SK-N-SH (cell line): ENCODE measurements around the gene RGR. TPM values are rescaled to one million over a fixed set of nuclear protein-coding genes. Genes with fewer than 3 reads are reported as not detected.

Experiments used
- CTCF ChIA-PET: fragments of 300-600, 350-600 bp; formaldehyde crosslinking; extraction: SDS; loops from one replicate; lab custom pipeline; 2021; lab: Yijun Ruan, JAX
- POLR2A ChIA-PET: fragments of 350-600 bp; sonication (Branson Sonifier 250); formaldehyde crosslinking; extraction: SDS; loops from one replicate; lab custom pipeline; 2020; ENCODE audit warnings: antibody characterized with exemption, inconsistent platforms; lab: Yijun Ruan, JAX
- DNase-seq: peaks from one replicate; pipeline ENCODE4 v3.0.0; 2012
- H2AFZ ChIP-seq: fragments of 200-600 bp; sonication (generic); 2 replicates; pipeline ENCODE4 v1.8.1; 2016; ENCODE audit warnings: antibody characterized with exemption, mild to moderate bottlenecking, low read depth
- H3F3A ChIP-seq: fragments of 200-600 bp; sonication (generic); replicated peaks from 2 replicates; pipeline ENCODE3; 2016; ENCODE audit warnings: antibody characterized with exemption, mild to moderate bottlenecking; ENCODE audit not compliant: insufficient read depth
- H3K27ac ChIP-seq, 2 experiments: fragments of 200-500 bp in 1 of 2; fragments of 200-600 bp in 1 of 2; sonication (Bioruptor generic) in 1 of 2; sonication (generic), shearing (Covaris generic) in 1 of 2; 2 replicates each; pipeline versions ENCODE4 v1.5.1 to v1.6.1; 2014 to 2016; ENCODE audit warnings: low read depth in 2 of 2, inconsistent platforms in 1 of 2, low read length in 1 of 2, mild to moderate bottlenecking in 1 of 2, mixed read lengths in 1 of 2
- H3K27me3 ChIP-seq: fragments of 200-600 bp; sonication (generic), shearing (Covaris generic); 2 replicates; pipeline ENCODE4 v1.6.1; 2016; ENCODE audit warnings: mixed run types; ENCODE audit not compliant: insufficient read depth
- H3K36me3 ChIP-seq, 2 experiments: fragments of 200-500 bp in 1 of 2; fragments of 200-600 bp in 1 of 2; sonication (Bioruptor generic) in 1 of 2; sonication (generic) in 1 of 2; replicated peaks in 1 of 2; 2 replicates each; pipeline versions ENCODE3 to v1.5.1; 2014 to 2016; ENCODE audit warnings: low read length in 1 of 2, mild to moderate bottlenecking in 1 of 2; ENCODE audit not compliant: insufficient read depth in 2 of 2, control insufficient read depth in 1 of 2
- H3K4me1 ChIP-seq, 2 experiments: fragments of 200-500 bp in 1 of 2; fragments of 200-600 bp in 1 of 2; sonication (Bioruptor generic) in 1 of 2; sonication (generic), shearing (Covaris generic) in 1 of 2; 2 replicates each; pipeline versions ENCODE4 v1.5.1 to v1.6.1; 2014 to 2016; ENCODE audit warnings: low read depth in 1 of 2, low read length in 1 of 2, mixed run types in 1 of 2; ENCODE audit not compliant: insufficient read depth in 2 of 2, control insufficient read depth in 1 of 2
- H3K4me2 ChIP-seq: fragments of 200-600 bp; sonication (generic), shearing (Covaris generic); 2 replicates; pipeline ENCODE4 v1.6.1; 2017; ENCODE audit warnings: mixed run types
- H3K4me3 ChIP-seq, 2 experiments: fragments of 200-500 bp in 1 of 2; fragments of 200-600 bp in 1 of 2; sonication (Bioruptor generic) in 1 of 2; sonication (generic), shearing (Covaris generic) in 1 of 2; 2 replicates each; pipeline versions ENCODE4 v1.5.1 to v1.8.1; 2014 to 2016; ENCODE audit warnings: low read depth in 2 of 2, inconsistent platforms in 1 of 2, low read length in 1 of 2, mild to moderate bottlenecking in 1 of 2, mixed read lengths in 1 of 2, moderate library complexity in 1 of 2
- H3K79me2 ChIP-seq: fragments of 200-600 bp; sonication (generic); 2 replicates; pipeline ENCODE4 v1.8.1; 2017; ENCODE audit warnings: mild to moderate bottlenecking; ENCODE audit not compliant: insufficient read depth
- H3K9ac ChIP-seq: fragments of 200-600 bp; sonication (generic); 2 replicates; pipeline ENCODE4 v1.6.1; 2017; ENCODE audit warnings: mixed run types
- H3K9me2 ChIP-seq: fragments of 200-600 bp; sonication (generic); 2 replicates; pipeline ENCODE4 v1.6.1; 2017; ENCODE audit warnings: mixed run types
- H3K9me3 ChIP-seq: fragments of 200-600 bp; sonication (generic); 2 replicates; pipeline ENCODE4 v1.6.1; 2017; ENCODE audit warnings: mixed run types, mild to moderate bottlenecking, moderate library complexity
- H4K20me1 ChIP-seq: fragments of 200-600 bp; sonication (generic); 2 replicates; pipeline ENCODE4 v1.6.1; 2017; ENCODE audit warnings: mild to moderate bottlenecking, mixed run types; ENCODE audit not compliant: insufficient read depth
- CHD2 ChIP-seq: fragments of 150-350 bp; IDR thresholded peaks from 2 replicates; pipeline ENCODE4 v1.6.1; 2018; ENCODE audit warnings: low read length; ENCODE audit not compliant: partially characterized antibody
- FOSL2 ChIP-seq: IDR thresholded peaks from 2 replicates; pipeline ENCODE4 v1.4.0; 2012; ENCODE audit warnings: low read depth, mild to moderate bottlenecking, moderate library complexity, borderline replicate concordance
- GABPA ChIP-seq: IDR thresholded peaks from 2 replicates; pipeline ENCODE4 v1.4.0; 2012; ENCODE audit warnings: low read depth, mild to moderate bottlenecking
- GATA2 ChIP-seq: sonication (generic); formaldehyde crosslinking; IDR thresholded peaks from 2 replicates; pipeline ENCODE4 v1.5.0; 2020; ENCODE audit warnings: mild to moderate bottlenecking, missing genetic modification reagents
- MXI1 ChIP-seq: IDR thresholded peaks from 2 replicates; pipeline ENCODE4 v1.6.1; 2012; ENCODE audit warnings: mild to moderate bottlenecking, low read depth, low read length, improper control_type of control experiment
- NFIC ChIP-seq: IDR thresholded peaks from 2 replicates; pipeline ENCODE4 v1.4.0; 2012; ENCODE audit warnings: borderline replicate concordance
- POLR2AphosphoS5 ChIP-seq: IDR thresholded peaks from 2 replicates; pipeline ENCODE4 v1.6.1; 2012; ENCODE audit warnings: low read depth, low read length
- RAD21 ChIP-seq: IDR thresholded peaks from 2 replicates; pipeline ENCODE4 v1.6.1; 2012; ENCODE audit warnings: mild to moderate bottlenecking, low read length
- RFX5 ChIP-seq: IDR thresholded peaks from 2 replicates; pipeline ENCODE4 v1.6.1; 2012; ENCODE audit warnings: mild to moderate bottlenecking, improper control_type of control experiment, low read length
- YY1 ChIP-seq: IDR thresholded peaks from 2 replicates; pipeline ENCODE4 v1.4.0; 2012; ENCODE audit warnings: low read depth, mild to moderate bottlenecking
- WGBS: methylation state at CpG from one replicate; pipeline ENCODE4 v1.1.6; 2017; ENCODE audit warnings: low lambda C conversion rate; 5-methylcytosine and 5-hydroxymethylcytosine counted together
- polyA plus RNA-seq, 3 experiments: library from polyadenylated mRNA; depleted of rRNA; stranded (reverse); fragments of >200 nt; gene quantifications; 2 replicates each; pipeline ENCODE4 v1.2.3, GENCODE V29; 2012
- TF ChIP-seq, protein P1 (sequence below): fragments of 200-600 bp; sonication (generic); IDR thresholded peaks from 2 replicates; pipeline ENCODE4 v1.6.1; 2017; ENCODE audit warnings: antibody characterized with exemption, mild to moderate bottlenecking, moderate library complexity
- TF ChIP-seq, protein P2 (sequence below): fragments of 150-350 bp; IDR thresholded peaks from 2 replicates; pipeline ENCODE4 v1.6.1; 2017; ENCODE audit warnings: antibody characterized with exemption, low read length, low read depth, borderline replicate concordance
- TF ChIP-seq, protein P3 (sequence below): IDR thresholded peaks from 2 replicates; pipeline ENCODE4 v1.4.0; 2012; ENCODE audit warnings: low read depth, borderline replicate concordance

Gene RGR
- polyA plus RNA-seq, 1 of the 3 experiments (the other 2 are of a cell fraction), result not detected

DNA sequence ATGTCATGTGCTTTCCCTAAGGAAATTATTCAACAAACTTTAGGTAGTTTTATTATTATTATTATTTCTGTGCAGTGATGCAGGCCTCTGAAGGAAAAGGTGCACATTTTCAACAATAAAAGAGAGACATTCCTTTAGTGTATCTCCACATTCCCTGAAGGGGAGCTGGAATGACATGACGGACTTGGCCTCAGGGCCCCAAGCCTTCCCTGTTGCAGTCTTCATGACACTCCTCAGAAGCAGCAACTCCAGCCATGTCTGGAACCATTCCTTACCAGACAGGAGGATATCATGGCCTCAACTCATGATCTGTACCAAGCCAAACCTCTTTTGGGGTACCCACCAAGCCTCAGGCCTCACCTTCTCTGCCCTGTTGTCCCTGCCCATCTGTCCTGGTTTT is 48.3 kb downstream of the RGR start:
- H3F3A ChIP-seq, result peaks cover 7% of the 10 kb centered on the region
- no peaks in the 10 kb centered on the region for H3K79me2 ChIP-seq
- H3K4me1 ChIP-seq, result peaks cover 7 to 15% of the 10 kb centered on the region in 2 experiments; a peak in 3 of 4 replicates
- TF ChIP-seq GABPA (no peak), RAD21 (no peak), NFIC (no peak), RFX5 (no peak), GATA2 (CRISPR knock-in tag) (no peak), YY1 (no peak), POLR2AphosphoS5 (no peak), MXI1 (no peak), CHD2 (no peak)
- TF ChIP-seq, protein P1, sequence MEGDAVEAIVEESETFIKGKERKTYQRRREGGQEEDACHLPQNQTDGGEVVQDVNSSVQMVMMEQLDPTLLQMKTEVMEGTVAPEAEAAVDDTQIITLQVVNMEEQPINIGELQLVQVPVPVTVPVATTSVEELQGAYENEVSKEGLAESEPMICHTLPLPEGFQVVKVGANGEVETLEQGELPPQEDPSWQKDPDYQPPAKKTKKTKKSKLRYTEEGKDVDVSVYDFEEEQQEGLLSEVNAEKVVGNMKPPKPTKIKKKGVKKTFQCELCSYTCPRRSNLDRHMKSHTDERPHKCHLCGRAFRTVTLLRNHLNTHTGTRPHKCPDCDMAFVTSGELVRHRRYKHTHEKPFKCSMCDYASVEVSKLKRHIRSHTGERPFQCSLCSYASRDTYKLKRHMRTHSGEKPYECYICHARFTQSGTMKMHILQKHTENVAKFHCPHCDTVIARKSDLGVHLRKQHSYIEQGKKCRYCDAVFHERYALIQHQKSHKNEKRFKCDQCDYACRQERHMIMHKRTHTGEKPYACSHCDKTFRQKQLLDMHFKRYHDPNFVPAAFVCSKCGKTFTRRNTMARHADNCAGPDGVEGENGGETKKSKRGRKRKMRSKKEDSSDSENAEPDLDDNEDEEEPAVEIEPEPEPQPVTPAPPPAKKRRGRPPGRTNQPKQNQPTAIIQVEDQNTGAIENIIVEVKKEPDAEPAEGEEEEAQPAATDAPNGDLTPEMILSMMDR, result no peak
- TF ChIP-seq, protein P2, sequence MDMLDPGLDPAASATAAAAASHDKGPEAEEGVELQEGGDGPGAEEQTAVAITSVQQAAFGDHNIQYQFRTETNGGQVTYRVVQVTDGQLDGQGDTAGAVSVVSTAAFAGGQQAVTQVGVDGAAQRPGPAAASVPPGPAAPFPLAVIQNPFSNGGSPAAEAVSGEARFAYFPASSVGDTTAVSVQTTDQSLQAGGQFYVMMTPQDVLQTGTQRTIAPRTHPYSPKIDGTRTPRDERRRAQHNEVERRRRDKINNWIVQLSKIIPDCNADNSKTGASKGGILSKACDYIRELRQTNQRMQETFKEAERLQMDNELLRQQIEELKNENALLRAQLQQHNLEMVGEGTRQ, result no peak
- TF ChIP-seq, protein P3, sequence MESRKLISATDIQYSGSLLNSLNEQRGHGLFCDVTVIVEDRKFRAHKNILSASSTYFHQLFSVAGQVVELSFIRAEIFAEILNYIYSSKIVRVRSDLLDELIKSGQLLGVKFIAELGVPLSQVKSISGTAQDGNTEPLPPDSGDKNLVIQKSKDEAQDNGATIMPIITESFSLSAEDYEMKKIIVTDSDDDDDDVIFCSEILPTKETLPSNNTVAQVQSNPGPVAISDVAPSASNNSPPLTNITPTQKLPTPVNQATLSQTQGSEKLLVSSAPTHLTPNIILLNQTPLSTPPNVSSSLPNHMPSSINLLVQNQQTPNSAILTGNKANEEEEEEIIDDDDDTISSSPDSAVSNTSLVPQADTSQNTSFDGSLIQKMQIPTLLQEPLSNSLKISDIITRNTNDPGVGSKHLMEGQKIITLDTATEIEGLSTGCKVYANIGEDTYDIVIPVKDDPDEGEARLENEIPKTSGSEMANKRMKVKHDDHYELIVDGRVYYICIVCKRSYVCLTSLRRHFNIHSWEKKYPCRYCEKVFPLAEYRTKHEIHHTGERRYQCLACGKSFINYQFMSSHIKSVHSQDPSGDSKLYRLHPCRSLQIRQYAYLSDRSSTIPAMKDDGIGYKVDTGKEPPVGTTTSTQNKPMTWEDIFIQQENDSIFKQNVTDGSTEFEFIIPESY, result no peak
- H3K36me3 ChIP-seq, result no peaks in the 10 kb centered on the region
- H3K27ac ChIP-seq, result no peak overlapping the region
- H2AFZ ChIP-seq, result no peak overlapping the region
- H3K27me3 ChIP-seq, result no peaks in the 10 kb centered on the region; the same call in 1 of the 2 replicates
- no peaks in the 10 kb centered on the region for H4K20me1 ChIP-seq
- H3K4me2 ChIP-seq, result no peak overlapping the region
- 77% methylated on average over 1 of the region's 1 CpG for WGBS
- no peak for DNase-seq
- no peaks in the 10 kb centered on the region for H3K9me3 ChIP-seq
- H3K9ac ChIP-seq, result no peak overlapping the region
- POLR2A ChIA-PET, result no interaction called here
- CTCF ChIA-PET, result interaction anchor here (1.4 to 1.8 kb wide), 2 partner anchors 28 to 245 kb away, joined by 6 to 15 read pairs; no protein-coding TSS in a partner anchor
- no peaks in the 10 kb centered on the region for H3K9me2 ChIP-seq
- no peak overlapping the region for H3K4me3 ChIP-seq

DNA sequence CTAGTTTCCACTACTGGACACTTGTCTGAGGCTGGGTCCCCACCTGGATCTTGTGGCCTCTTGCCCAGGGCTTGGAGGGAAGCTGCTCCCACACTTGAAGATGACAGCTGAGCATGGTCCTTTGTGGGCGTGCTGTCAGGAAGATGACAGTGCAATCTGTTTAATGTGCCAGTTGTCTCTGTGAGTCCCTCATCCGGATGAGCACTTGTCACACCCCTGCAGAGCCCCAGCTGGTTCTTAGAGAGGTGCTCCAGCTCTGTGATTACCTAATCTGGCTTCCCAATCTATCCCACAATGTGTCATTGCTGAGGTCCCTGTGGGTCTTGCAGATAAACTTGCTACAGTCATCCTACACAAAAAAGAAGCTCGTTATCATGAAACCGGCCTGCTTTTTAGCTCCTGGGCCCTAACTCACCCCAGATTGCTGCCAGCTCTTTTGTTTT is 48.7 kb downstream of the RGR start:
- H3K79me2 ChIP-seq, result no peaks in the 10 kb centered on the region
- no peaks in the 10 kb centered on the region for H3K9me3 ChIP-seq
- no peak overlapping the region for H3K9ac ChIP-seq
- no peaks in the 10 kb centered on the region for H4K20me1 ChIP-seq
- TF ChIP-seq GATA2 (CRISPR knock-in tag) (peak; percentile 33; the same call in 1 of the 2 replicates), FOSL2 (no peak)
- H3K4me2 ChIP-seq, result no peak overlapping the region
- H3K4me3 ChIP-seq, result no peak overlapping the region
- WGBS, result 31% methylated on average over 4 of the region's 4 CpGs
- DNase-seq, result peak; percentile 33
- no peak overlapping the region for H3K27ac ChIP-seq
- CTCF ChIA-PET, result interaction anchor here (1.4 to 1.8 kb wide), 2 partner anchors 28 to 244 kb away, joined by 6 to 15 read pairs; no protein-coding TSS in a partner anchor
- H3F3A ChIP-seq, result peaks cover 7% of the 10 kb centered on the region
- H3K36me3 ChIP-seq, result no peaks in the 10 kb centered on the region
- H3K4me1 ChIP-seq, result peaks cover 7 to 15% of the 10 kb centered on the region in 2 experiments; a peak in 3 of 4 replicates
- H3K9me2 ChIP-seq, result no peaks in the 10 kb centered on the region
- H3K27me3 ChIP-seq, result no peaks in the 10 kb centered on the region
- H2AFZ ChIP-seq, result no peak overlapping the region
- POLR2A ChIA-PET, result no interaction called here
